ENCODE data around the gene FANCG.
A peak's percentile ranks its signal among the peaks of the same experiment; 100 is the strongest.

The FANCG gene

GRCh38 chr9:35057271-35057620 is 22.5 kb downstream of the FANCG start:
- no peak for DNase-seq

- no peak for DNase-seq
These were observed 23.0 kb downstream of the FANCG start for GRCh38 chr9:35056571-35057270.

GRCh38 chr9:35054871-35055644 is 24.7 kb downstream of the FANCG start:
- DNase-seq = no peak

- DNase-seq = no peak
These were observed 25.4 kb downstream of the FANCG start for GRCh38 chr9:35054185-35054835.

- DNase-seq = peak; percentile 17
These were observed 28.4 kb downstream of the FANCG start for GRCh38 chr9:35051069-35051967.

DNA sequence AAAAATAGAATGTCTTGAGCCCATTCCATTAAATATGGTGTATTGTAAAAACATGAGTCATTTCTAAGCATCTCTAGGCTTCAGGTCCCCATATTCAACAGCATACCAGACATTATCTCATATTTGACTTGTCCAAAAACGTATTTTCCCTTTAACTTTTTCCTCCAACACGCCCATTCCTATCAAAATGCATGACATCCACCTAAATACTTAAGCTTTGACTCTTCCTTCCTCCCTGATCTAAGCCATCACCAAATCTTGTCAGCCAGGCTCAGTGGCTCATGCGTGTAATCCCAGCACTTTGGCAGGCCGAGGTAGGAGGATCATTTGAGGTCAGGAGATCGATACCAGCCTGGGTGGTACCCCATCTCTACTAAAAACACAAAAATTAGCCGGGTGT is 31.2 kb downstream of the FANCG start:
- no peak for DNase-seq

GRCh38 chr9:35044071-35044470 is 35.7 kb downstream of the FANCG start:
- DNase-seq = no peak

DNA sequence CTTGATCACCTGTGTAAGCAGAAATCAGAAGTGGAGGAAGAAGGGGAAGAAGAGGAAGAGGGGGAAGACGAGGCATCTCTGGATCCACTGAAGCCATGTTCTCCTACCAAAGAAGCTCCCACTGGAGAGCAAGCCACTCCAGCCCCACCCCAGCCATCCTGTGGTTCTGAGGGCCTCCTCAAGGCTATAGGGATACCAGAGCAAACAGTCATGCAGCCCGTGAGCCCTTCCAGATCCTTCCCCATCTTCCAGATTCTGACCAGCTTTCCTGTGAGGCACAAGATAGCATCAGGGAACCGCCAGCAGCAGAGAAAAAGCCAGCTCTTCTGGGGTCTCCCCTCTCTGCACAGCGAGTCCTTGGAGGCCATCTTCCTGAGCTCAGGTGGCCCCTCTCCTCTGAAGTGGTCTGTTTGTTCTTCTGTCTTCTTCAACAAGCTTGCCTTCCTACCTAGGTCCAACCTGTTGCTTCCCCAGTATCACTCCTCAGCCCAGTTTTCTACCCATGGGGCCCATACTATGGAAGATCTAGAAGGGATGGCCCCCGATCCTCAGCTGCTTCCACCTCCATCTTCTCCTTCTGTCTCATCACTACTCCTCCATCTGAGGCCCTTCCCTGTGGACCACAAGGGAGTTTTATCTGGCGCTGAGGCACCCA is 36.7 kb downstream of the FANCG start:
- DNase-seq = no peak

- no peak for DNase-seq
These were observed 37.6 kb downstream of the FANCG start for GRCh38 chr9:35042081-35042604.

DNA sequence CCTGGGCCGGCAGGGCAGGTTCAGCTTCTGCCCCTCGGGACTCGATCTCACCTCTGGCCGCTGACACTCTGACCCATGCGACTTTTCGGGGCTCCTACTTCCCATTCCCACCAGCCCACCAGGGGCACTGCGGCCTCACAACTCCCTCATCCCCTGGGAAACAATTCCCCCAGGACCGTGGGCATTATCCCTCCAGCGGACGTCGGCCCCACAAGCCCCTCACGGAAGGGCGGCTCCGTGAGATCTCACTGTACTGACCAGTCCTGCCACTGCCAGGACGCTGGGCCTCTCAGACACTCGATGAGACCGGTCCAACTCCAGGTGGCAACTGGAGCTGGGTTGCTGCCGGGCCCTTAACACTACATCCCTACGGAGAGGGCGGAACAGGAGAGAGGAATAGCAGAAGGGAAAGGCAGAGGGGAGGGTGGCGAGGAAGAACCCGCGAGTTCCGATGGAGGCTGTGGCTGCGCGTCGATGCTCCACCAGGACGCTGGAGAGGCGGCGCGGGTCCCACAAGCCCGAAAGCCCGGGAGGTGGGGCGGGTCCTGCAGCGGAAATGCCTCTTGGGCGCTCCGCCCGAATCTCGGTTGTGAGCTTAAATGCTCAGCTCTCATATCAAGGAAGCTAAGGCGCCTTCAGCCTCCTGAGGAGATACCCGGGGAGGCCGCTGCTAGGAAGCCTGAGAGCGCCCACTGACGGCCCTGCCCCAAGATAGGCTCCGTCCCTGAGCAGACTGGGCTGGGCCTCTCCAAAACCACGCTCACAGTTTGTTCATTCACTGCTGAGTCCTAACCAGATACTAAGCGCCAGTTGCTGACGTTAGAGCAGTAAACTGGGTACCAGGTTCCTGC is 43.7 kb downstream of the FANCG start:
- no peak for DNase-seq

- DNase-seq = no peak
These were observed 46.6 kb downstream of the FANCG start for GRCh38 chr9:35033101-35033500.

DNA sequence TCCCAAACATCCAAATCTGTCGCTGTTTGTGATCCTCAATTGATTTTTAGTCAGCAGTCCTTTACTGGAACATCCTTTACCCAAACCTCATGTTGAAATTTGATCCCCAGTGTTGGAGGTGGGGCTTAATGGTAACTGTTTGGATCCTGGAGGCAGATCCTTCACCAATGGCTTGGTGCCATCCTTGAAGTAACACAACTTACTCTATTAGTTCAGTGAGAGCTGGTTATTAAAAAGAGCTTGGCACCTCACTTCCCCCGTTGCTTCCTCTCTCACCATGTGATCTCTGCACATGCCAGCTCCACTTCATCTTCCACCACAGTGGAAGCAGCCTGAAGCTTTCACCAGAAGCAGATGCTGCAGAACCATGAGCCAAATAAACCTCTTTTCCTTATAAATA is 49.9 kb downstream of the FANCG start:
- DNase-seq = no peak

- no peak for DNase-seq
These were observed 50.5 kb downstream of the FANCG start for GRCh38 chr9:35029241-35029640.

DNA sequence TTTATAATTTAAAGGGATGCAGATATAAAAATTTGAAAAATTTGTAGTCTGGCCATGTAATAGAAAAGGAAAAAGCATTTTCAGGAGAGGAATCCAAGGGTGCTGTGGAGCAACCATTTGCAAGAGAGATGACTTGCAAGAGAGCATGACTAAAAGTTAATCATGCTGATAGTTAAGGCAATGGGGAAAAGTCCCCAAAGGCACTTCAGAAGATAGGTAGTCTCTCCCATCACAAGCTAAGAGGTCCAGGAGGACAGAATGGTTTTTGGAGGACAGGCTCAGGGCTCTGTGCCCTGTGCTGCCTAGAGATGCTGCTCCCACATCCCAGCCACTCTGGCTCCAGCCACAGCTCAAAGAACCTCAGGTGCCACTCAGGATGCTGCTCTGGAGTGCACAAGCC is 51.4 kb downstream of the FANCG start:
- no peak for DNase-seq

DNA sequence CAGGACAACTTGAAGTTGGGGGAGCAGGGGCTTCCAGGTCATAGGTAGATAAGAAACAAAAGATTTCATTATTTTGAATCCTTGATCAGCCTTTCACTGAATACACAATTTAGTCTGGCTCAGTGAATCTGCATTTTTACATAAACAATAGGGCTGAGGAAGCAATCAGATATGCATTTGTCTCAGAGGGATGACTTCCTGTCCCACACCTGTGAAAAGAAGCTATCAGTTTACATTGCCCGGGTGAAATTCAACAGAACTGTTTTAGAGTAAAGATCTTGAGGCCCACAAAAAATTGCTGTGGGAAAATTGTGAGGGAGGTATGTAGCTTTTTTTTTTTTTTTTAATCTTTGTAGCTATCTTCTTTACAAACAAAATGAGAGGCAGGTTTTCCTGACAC is 51.9 kb downstream of the FANCG start:
- DNase-seq = no peak

- DNase-seq = no peak
These were observed 52.4 kb downstream of the FANCG start for GRCh38 chr9:35027374-35027773.

GRCh38 chr9:35026671-35027070 is 53.1 kb downstream of the FANCG start:
- DNase-seq = no peak
